H9 (cell line): ENCODE results near the gene RPS27L. TPM values are rescaled to one million over a fixed set of nuclear protein-coding genes. Genes with fewer than 3 reads are reported as not detected.

Experiments
- DNase-seq: peaks from one replicate; pipeline ENCODE4 v3.0.0-alpha.2; 2017
- H2AFZ ChIP-seq: one replicate; pipeline ENCODE4 v1.6.1; 2013; ENCODE audit warnings: mild to moderate bottlenecking, low read length, control low read depth, moderate library complexity
- H2AK5ac ChIP-seq: 2 replicates; pipeline ENCODE4 v1.6.1; 2013; ENCODE audit warnings: low read length, control low read depth, mixed read lengths; ENCODE audit not compliant: insufficient read length
- H2BK120ac ChIP-seq: one replicate; pipeline ENCODE4 v1.6.1; 2013; ENCODE audit warnings: low read depth, mild to moderate bottlenecking, low read length, control low read depth, inconsistent platforms; ENCODE audit not compliant: poor library complexity, severe bottlenecking
- H2BK12ac ChIP-seq: 2 replicates; pipeline ENCODE4 v1.6.1; 2013; ENCODE audit warnings: low read length, control low read depth, mixed read lengths, low read depth; ENCODE audit not compliant: insufficient read length
- H2BK15ac ChIP-seq: 2 replicates; pipeline ENCODE4 v1.6.1; 2013; ENCODE audit warnings: low read depth, low read length, control low read depth
- H2BK20ac ChIP-seq: one replicate; pipeline ENCODE4 v1.6.1; 2013; ENCODE audit warnings: low read depth, mild to moderate bottlenecking, low read length, control low read depth, inconsistent platforms; ENCODE audit not compliant: poor library complexity, severe bottlenecking
- H2BK5ac ChIP-seq: 2 replicates; pipeline ENCODE4 v1.6.1; 2013; ENCODE audit warnings: low read length, control low read depth, mixed read lengths; ENCODE audit not compliant: insufficient read length
- H3K14ac ChIP-seq: 2 replicates; pipeline ENCODE4 v1.6.1; 2013; ENCODE audit warnings: low read length, control low read depth; ENCODE audit not compliant: insufficient read depth
- H3K18ac ChIP-seq: 2 replicates; pipeline ENCODE4 v1.6.1; 2013; ENCODE audit warnings: low read depth, mild to moderate bottlenecking, mixed read lengths, low read length, control low read depth; ENCODE audit not compliant: insufficient read length
- H3K23ac ChIP-seq: 2 replicates; pipeline ENCODE4 v1.6.1; 2013; ENCODE audit warnings: low read length, control low read depth, mixed read lengths, low read depth; ENCODE audit not compliant: insufficient read length
- H3K23me2 ChIP-seq: 2 replicates; pipeline ENCODE4 v1.6.1; 2013; ENCODE audit warnings: low read depth, mild to moderate bottlenecking, mixed read lengths, low read length, control low read depth; ENCODE audit not compliant: insufficient read length, poor library complexity, severe bottlenecking
- H3K27ac ChIP-seq: 2 replicates; pipeline ENCODE4 v1.5.1; 2013; ENCODE audit warnings: low read length, control low read depth, mixed read lengths, low read depth; ENCODE audit not compliant: insufficient read length
- H3K27me3 ChIP-seq: 2 replicates; pipeline ENCODE4 v1.6.1; 2013; ENCODE audit warnings: low read length, control low read depth, inconsistent platforms; ENCODE audit not compliant: insufficient read depth
- H3K4ac ChIP-seq: 2 replicates; pipeline ENCODE4 v1.6.1; 2013; ENCODE audit warnings: low read depth, mild to moderate bottlenecking, control low read depth, inconsistent platforms, low read length, moderate library complexity
- H3K4me1 ChIP-seq: 2 replicates; pipeline ENCODE4 v1.6.1; 2013; ENCODE audit warnings: low read length, control low read depth, inconsistent platforms; ENCODE audit not compliant: insufficient read depth
- H3K4me2 ChIP-seq: 2 replicates; pipeline ENCODE4 v1.6.1; 2013; ENCODE audit warnings: low read length, control low read depth, mixed read lengths; ENCODE audit not compliant: insufficient read length, insufficient read depth
- H3K56ac ChIP-seq: 2 replicates; pipeline ENCODE4 v1.6.1; 2013; ENCODE audit warnings: low read depth, mild to moderate bottlenecking, mixed read lengths, low read length, control low read depth; ENCODE audit not compliant: insufficient read length
- H3K79me1 ChIP-seq: 2 replicates; pipeline ENCODE4 v1.6.1; 2013; ENCODE audit warnings: low read depth, mild to moderate bottlenecking, moderate library complexity, low read length, control low read depth, inconsistent platforms; ENCODE audit not compliant: insufficient read depth, poor library complexity, severe bottlenecking
- H3K79me2 ChIP-seq: 2 replicates; pipeline ENCODE4 v1.6.1; 2013; ENCODE audit warnings: low read length, control low read depth, inconsistent platforms; ENCODE audit not compliant: insufficient read depth
- H3K9ac ChIP-seq: 2 replicates; pipeline ENCODE4 v1.6.1; 2013; ENCODE audit warnings: low read length, control low read depth, mixed read lengths; ENCODE audit not compliant: insufficient read length; ENCODE audit errors: extremely low read depth
- H3K9me3 ChIP-seq: one replicate; pipeline ENCODE4 v1.6.1; 2013; ENCODE audit warnings: low read depth, low read length, inconsistent platforms; ENCODE audit not compliant: control insufficient read depth
- H3T11ph ChIP-seq: one replicate; pipeline ENCODE4 v1.6.1; 2013; ENCODE audit warnings: mild to moderate bottlenecking, low read length, control low read depth, inconsistent platforms
- H4K20me1 ChIP-seq: one replicate; pipeline ENCODE4 v1.6.1; 2013; ENCODE audit not compliant: control insufficient read depth, insufficient read length, insufficient read depth
- H4K5ac ChIP-seq: 2 replicates; pipeline ENCODE4 v1.6.1; 2013; ENCODE audit warnings: low read depth, mild to moderate bottlenecking, mixed read lengths, low read length, control low read depth; ENCODE audit not compliant: insufficient read length
- H4K8ac ChIP-seq: replicated peaks from 2 replicates; pipeline ENCODE4 v1.6.1; 2013; ENCODE audit warnings: low read length, control low read depth, mixed read lengths, low read depth; ENCODE audit not compliant: insufficient read length
- H4K91ac ChIP-seq: 2 replicates; pipeline ENCODE4 v1.6.1; 2013; ENCODE audit warnings: low read depth, mild to moderate bottlenecking, moderate library complexity, mixed read lengths, low read length, control low read depth; ENCODE audit not compliant: insufficient read length
- H3K27ac Mint-ChIP-seq, 3 experiments: 2 replicates in 2 of 3; 3 replicates in 1 of 3; pipeline ENCODE4 v1.8.0; 2020 to 2021; ENCODE audit warnings: mixed read lengths in 3 of 3, mild to moderate bottlenecking in 1 of 3, moderate library complexity in 1 of 3
- H3K27me3 Mint-ChIP-seq: 2 replicates; pipeline ENCODE4 v1.8.0; 2021; ENCODE audit warnings: low read depth, mild to moderate bottlenecking, moderate library complexity, mixed read lengths
- H3K36me3 Mint-ChIP-seq, 3 experiments: 2 replicates in 2 of 3; 3 replicates in 1 of 3; pipeline ENCODE4 v1.8.0; 2020 to 2021; ENCODE audit warnings: low read depth in 3 of 3, mixed read lengths in 3 of 3; ENCODE audit not compliant: insufficient read depth in 1 of 3
- H3K4me1 Mint-ChIP-seq, 2 experiments: 2 replicates each; pipeline ENCODE4 v1.8.0; 2020; ENCODE audit warnings: mixed read lengths in 2 of 2
- H3K4me3 Mint-ChIP-seq, 2 experiments: 2 replicates in 1 of 2; 3 replicates in 1 of 2; pipeline ENCODE4 v1.8.0; 2020 to 2021; ENCODE audit warnings: mild to moderate bottlenecking in 2 of 2, mixed read lengths in 2 of 2, moderate library complexity in 1 of 2
- H3K9me3 Mint-ChIP-seq, 2 experiments: 2 replicates in 1 of 2; 3 replicates in 1 of 2; pipeline ENCODE4 v1.8.0; 2020; ENCODE audit warnings: mild to moderate bottlenecking in 2 of 2, mixed read lengths in 2 of 2, moderate library complexity in 1 of 2
- WGBS: extraction: QIAGEN DNeasy Blood & Tissue Kit; methylation state at CpG from one replicate; pipeline ENCODE4 v1.1.7; 2013; ENCODE audit warnings: missing lambda C conversion rate, low lambda C conversion rate, mixed read lengths; ENCODE audit not compliant: insufficient read length; ENCODE audit errors: extremely low coverage; 5-methylcytosine and 5-hydroxymethylcytosine counted together
- total RNA-seq: library from RNA; stranded (reverse); gene quantifications from 2 replicates; pipeline ENCODE4 v1.2.1, GENCODE V29; 2021
- TF ChIP-seq, protein P1 (sequence below): fragments of 200-600 bp; sonication (generic); conservative IDR thresholded peaks from 3 replicates; pipeline ENCODE4 v1.8.0; 2021; ENCODE audit warnings: antibody characterized with exemption, mild to moderate bottlenecking

The RPS27L gene
- total RNA-seq, 1 experiment from 2014 or later = 180 TPM

DNA sequence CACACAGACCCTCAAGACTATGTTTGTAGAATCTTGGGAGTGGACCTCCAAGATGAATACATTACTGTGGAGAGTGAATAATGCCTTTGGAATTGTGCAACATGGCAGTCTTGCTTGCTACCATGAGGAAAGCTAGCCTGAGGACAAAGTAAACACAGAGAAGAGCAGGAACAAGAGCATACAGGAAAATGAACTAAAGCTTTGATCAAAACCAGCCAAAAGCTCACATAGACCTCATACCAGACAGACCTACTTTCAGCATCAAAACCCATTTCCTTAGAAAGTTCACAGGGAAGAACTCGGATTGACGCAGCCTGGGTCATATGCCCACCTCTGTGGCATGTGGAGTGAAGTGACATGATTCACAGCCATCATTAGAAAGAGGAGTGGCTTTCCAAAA lies 28.8 kb upstream of the RPS27L start:
- TF ChIP-seq, protein P1, sequence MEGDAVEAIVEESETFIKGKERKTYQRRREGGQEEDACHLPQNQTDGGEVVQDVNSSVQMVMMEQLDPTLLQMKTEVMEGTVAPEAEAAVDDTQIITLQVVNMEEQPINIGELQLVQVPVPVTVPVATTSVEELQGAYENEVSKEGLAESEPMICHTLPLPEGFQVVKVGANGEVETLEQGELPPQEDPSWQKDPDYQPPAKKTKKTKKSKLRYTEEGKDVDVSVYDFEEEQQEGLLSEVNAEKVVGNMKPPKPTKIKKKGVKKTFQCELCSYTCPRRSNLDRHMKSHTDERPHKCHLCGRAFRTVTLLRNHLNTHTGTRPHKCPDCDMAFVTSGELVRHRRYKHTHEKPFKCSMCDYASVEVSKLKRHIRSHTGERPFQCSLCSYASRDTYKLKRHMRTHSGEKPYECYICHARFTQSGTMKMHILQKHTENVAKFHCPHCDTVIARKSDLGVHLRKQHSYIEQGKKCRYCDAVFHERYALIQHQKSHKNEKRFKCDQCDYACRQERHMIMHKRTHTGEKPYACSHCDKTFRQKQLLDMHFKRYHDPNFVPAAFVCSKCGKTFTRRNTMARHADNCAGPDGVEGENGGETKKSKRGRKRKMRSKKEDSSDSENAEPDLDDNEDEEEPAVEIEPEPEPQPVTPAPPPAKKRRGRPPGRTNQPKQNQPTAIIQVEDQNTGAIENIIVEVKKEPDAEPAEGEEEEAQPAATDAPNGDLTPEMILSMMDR = no peak
- Mint-ChIP-seq H3K27ac (no peak overlapping the region), H3K36me3 (no peaks in the 10 kb centered on the region), H3K9me3 (no peaks in the 10 kb centered on the region), H3K4me1 (peaks cover 24 to 28% of the 10 kb centered on the region in 2 experiments), H3K27me3 (no peaks in the 10 kb centered on the region), H3K4me3 (no peak overlapping the region)
- Histone ChIP-seq H2AFZ (no peak overlapping the region), H2BK15ac (no peak overlapping the region), H3K23ac (no peak overlapping the region), H3K9me3 (no peaks in the 10 kb centered on the region), H3T11ph (no peak overlapping the region), H3K18ac (no peak overlapping the region), H2AK5ac (no peak overlapping the region), H4K91ac (no peak overlapping the region), H2BK120ac (no peak overlapping the region), H3K56ac (no peak overlapping the region), H3K23me2 (peaks cover 7% of the 10 kb centered on the region), H3K14ac (no peak overlapping the region), H2BK12ac (no peak overlapping the region), H2BK5ac (no peak overlapping the region), H3K4me2 (no peak overlapping the region), H4K20me1 (no peaks in the 10 kb centered on the region), H4K5ac (no peak overlapping the region), H4K8ac (no peak overlapping the region), H3K4me1 (no peaks in the 10 kb centered on the region), H3K79me1 (no peaks in the 10 kb centered on the region), H2BK20ac (no peak overlapping the region), H3K79me2 (no peaks in the 10 kb centered on the region; the same call in 1 of the 2 replicates), H3K27me3 (no peaks in the 10 kb centered on the region), H3K27ac (no peak overlapping the region), H3K9ac (no peak overlapping the region), H3K4ac (no peak overlapping the region)
- no CpG with 5 or more reads among the region's 2 CpGs for WGBS
- no peak for DNase-seq
